ENCODE results near the gene MRPL49. TPM values are rescaled to one million over a fixed set of nuclear protein-coding genes. Genes with fewer than 3 reads are reported as not detected.

The MRPL49 gene
- 37.4 and 41.6 TPM in 2 replicates for total RNA-seq

GRCh38 chr11:65121865-65122696 is at the start of gene MRPL49, which contains the start of gene FAU:
MRPL49 (plus strand) TSS chr11:65122321; CDS start chr11:65122347, 26 bp downstream.
FAU (minus strand) TSS chr11:65122134; CDS start chr11:65121813, 321 bp downstream.
- peak within 1 kb of the TSS; percentile 99 for H3K4me2 ChIP-seq (ENCODE audit: insufficient read depth, low read length)
- peak within 1 kb of the TSS; percentile 96 for H2AFZ ChIP-seq (ENCODE audit: low read length)
- no peaks in the 10 kb centered on the region for H3K27me3 ChIP-seq (ENCODE audit: insufficient read depth, low read length)
- H3K4me1 ChIP-seq (ENCODE audit: insufficient read depth, low read length), result peaks cover 15% of the 10 kb centered on the region
- TF ChIP-seq, protein P1, sequence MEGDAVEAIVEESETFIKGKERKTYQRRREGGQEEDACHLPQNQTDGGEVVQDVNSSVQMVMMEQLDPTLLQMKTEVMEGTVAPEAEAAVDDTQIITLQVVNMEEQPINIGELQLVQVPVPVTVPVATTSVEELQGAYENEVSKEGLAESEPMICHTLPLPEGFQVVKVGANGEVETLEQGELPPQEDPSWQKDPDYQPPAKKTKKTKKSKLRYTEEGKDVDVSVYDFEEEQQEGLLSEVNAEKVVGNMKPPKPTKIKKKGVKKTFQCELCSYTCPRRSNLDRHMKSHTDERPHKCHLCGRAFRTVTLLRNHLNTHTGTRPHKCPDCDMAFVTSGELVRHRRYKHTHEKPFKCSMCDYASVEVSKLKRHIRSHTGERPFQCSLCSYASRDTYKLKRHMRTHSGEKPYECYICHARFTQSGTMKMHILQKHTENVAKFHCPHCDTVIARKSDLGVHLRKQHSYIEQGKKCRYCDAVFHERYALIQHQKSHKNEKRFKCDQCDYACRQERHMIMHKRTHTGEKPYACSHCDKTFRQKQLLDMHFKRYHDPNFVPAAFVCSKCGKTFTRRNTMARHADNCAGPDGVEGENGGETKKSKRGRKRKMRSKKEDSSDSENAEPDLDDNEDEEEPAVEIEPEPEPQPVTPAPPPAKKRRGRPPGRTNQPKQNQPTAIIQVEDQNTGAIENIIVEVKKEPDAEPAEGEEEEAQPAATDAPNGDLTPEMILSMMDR (IDR thresholded peaks at IDR 0.05; ENCODE audit: extremely low read depth, low read depth, low read length), result no peak
- peak within 1 kb of the TSS; percentile 87 for H3K4me3 ChIP-seq (ENCODE audit: insufficient read depth, low read length)
- peaks cover 48% of the 10 kb centered on the region for H3K79me2 ChIP-seq (ENCODE audit: insufficient read depth, low read length)
- peaks cover 63% of the 10 kb centered on the region for H3K36me3 ChIP-seq (ENCODE audit: insufficient read depth, low read length)
- peaks cover 6% of the 10 kb centered on the region for H4K20me1 ChIP-seq (ENCODE audit: insufficient read depth, low read length)
- H3K9me3 ChIP-seq (ENCODE audit: low read depth, low read length), result no peaks in the 10 kb centered on the region
- peak; percentile 99 for DNase-seq (ENCODE audit: insufficient read length, low spot score, missing footprints)
- H3K27ac ChIP-seq (ENCODE audit: low read depth, low read length), result peak within 1 kb of the TSS; percentile 82

DNA sequence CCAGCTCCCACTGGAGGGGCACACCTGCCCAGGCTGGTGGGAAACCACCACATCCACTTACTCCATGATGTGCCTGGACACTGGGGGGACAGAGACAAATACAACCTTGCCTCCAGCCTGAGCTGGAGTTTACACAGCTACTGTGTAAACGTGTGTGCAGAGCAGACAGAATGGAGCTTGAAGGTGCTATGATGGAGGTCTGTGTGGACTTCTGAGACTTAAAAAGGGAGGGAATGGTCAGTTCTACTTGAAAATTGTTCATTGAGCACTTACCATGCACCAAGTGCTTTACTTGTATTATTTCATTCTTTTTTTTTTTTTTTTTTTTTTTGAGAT is 49.5 kb upstream of the MRPL49 start:
- Histone ChIP-seq H3K4me2 (ENCODE audit: insufficient read depth, low read length) (no peak overlapping the region), H3K9me3 (ENCODE audit: low read depth, low read length) (no peaks in the 10 kb centered on the region), H3K4me3 (ENCODE audit: insufficient read depth, low read length) (no peak overlapping the region), H4K20me1 (ENCODE audit: insufficient read depth, low read length) (no peaks in the 10 kb centered on the region), H3K4me1 (ENCODE audit: insufficient read depth, low read length) (no peaks in the 10 kb centered on the region), H3K36me3 (ENCODE audit: insufficient read depth, low read length) (no peaks in the 10 kb centered on the region), H3K27me3 (ENCODE audit: insufficient read depth, low read length) (no peaks in the 10 kb centered on the region), H3K27ac (ENCODE audit: low read depth, low read length) (no peak overlapping the region), H2AFZ (ENCODE audit: low read length) (no peak overlapping the region), H3K79me2 (ENCODE audit: insufficient read depth, low read length) (peaks cover 2% of the 10 kb centered on the region)
- TF ChIP-seq, protein P1 (IDR thresholded peaks at IDR 0.05; ENCODE audit: extremely low read depth, low read depth, low read length), result no peak
- peak; percentile 32 for DNase-seq (ENCODE audit: insufficient read length, low spot score, missing footprints)

DNA sequence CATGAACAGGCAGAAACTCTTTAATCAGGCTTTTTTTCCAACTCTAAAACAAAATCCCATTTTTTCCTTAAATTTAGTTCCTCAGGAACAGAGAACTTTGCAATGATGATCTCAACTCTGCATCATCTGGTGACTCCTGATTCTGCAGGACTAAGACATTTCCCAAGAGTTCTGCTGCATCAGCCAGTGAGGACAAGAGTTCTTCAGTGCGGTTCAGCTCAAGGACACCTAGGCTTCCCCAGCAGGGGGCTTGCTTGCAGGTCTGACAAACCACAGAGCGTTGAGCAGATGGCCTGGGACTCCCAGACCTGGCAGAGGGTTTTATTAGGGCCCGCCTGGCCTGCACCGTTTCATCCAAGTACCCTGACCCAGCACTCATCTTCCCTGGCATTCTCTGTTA is 44.7 kb upstream of the MRPL49 start:
- Histone ChIP-seq H4K20me1 (ENCODE audit: insufficient read depth, low read length) (no peaks in the 10 kb centered on the region), H3K36me3 (ENCODE audit: insufficient read depth, low read length) (peaks cover 12% of the 10 kb centered on the region), H3K4me3 (ENCODE audit: insufficient read depth, low read length) (no peak overlapping the region), H3K27ac (ENCODE audit: low read depth, low read length) (no peak overlapping the region), H3K79me2 (ENCODE audit: insufficient read depth, low read length) (peaks cover 37% of the 10 kb centered on the region), H3K27me3 (ENCODE audit: insufficient read depth, low read length) (no peaks in the 10 kb centered on the region), H3K4me2 (ENCODE audit: insufficient read depth, low read length) (no peak overlapping the region), H2AFZ (ENCODE audit: low read length) (peak overlapping the region; percentile 29), H3K9me3 (ENCODE audit: low read depth, low read length) (no peaks in the 10 kb centered on the region), H3K4me1 (ENCODE audit: insufficient read depth, low read length) (no peaks in the 10 kb centered on the region)
- TF ChIP-seq, protein P1 (IDR thresholded peaks at IDR 0.05; ENCODE audit: extremely low read depth, low read depth, low read length), result no peak
- peak; percentile 48 for DNase-seq (ENCODE audit: insufficient read length, low spot score, missing footprints)

DNA sequence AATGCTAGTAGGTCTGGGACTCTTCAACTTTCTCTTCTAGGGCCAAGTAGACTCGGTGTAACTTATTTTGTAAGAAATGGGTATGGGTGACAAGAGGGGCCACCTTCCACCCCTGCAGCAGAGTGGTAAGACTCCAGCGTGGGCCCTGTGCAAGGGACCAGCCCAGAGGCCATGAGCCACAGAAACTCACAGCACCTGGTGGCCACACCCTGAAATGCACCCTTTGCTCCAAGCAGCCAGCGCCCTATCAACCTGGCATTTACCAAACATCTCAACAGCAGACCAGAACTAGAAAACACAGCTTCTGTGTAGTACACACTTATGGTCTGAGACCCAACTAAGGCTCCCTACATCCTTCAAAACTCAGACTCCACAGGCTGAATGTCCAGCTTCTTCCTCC is 44.0 kb upstream of the MRPL49 start:
- Histone ChIP-seq H3K27me3 (ENCODE audit: insufficient read depth, low read length) (no peaks in the 10 kb centered on the region), H3K4me3 (ENCODE audit: insufficient read depth, low read length) (no peak overlapping the region), H3K9me3 (ENCODE audit: low read depth, low read length) (no peaks in the 10 kb centered on the region), H3K4me1 (ENCODE audit: insufficient read depth, low read length) (peaks cover 6% of the 10 kb centered on the region), H2AFZ (ENCODE audit: low read length) (peak overlapping the region; percentile 56), H3K79me2 (ENCODE audit: insufficient read depth, low read length) (peaks cover 44% of the 10 kb centered on the region), H3K36me3 (ENCODE audit: insufficient read depth, low read length) (peaks cover 12% of the 10 kb centered on the region), H3K27ac (ENCODE audit: low read depth, low read length) (no peak overlapping the region), H4K20me1 (ENCODE audit: insufficient read depth, low read length) (no peaks in the 10 kb centered on the region), H3K4me2 (ENCODE audit: insufficient read depth, low read length) (no peak overlapping the region)
- DNase-seq (ENCODE audit: insufficient read length, low spot score, missing footprints), result peak; percentile 84
- TF ChIP-seq, protein P1 (IDR thresholded peaks at IDR 0.05; ENCODE audit: extremely low read depth, low read depth, low read length), result peak; percentile 48

Measured in osteoblast (primary cell).